Endodermal cell (in vitro differentiated cells): ENCODE data around the gene RAD52. TPM values are rescaled to one million over a fixed set of nuclear protein-coding genes. Genes with fewer than 3 reads are reported as not detected.

Experiments
- DNase-seq: peaks from one replicate; pipeline ENCODE4 v3.0.0-alpha.2; 2017
- H3K27ac ChIP-seq: 2 replicates; pipeline ENCODE4 v1.5.1; 2013; ENCODE audit warnings: mild to moderate bottlenecking, low read depth, low read length, moderate library complexity
- H3K27me3 ChIP-seq: 2 replicates; pipeline ENCODE4 v1.6.1; 2013; ENCODE audit warnings: mild to moderate bottlenecking, low read length, moderate library complexity; ENCODE audit not compliant: insufficient read depth, control insufficient read depth, poor library complexity, severe bottlenecking
- H3K36me3 ChIP-seq: 2 replicates; pipeline ENCODE4 v1.7.0; 2013; ENCODE audit warnings: mild to moderate bottlenecking, low read length, moderate library complexity; ENCODE audit not compliant: control insufficient read depth, insufficient read depth
- H3K4me1 ChIP-seq: one replicate; pipeline ENCODE4 v1.7.0; 2013; ENCODE audit warnings: low read length; ENCODE audit not compliant: control insufficient read depth, insufficient read depth
- H3K4me3 ChIP-seq: 2 replicates; pipeline ENCODE4 v1.5.1; 2013; ENCODE audit warnings: mild to moderate bottlenecking, low read length, moderate library complexity
- H3K9ac ChIP-seq: 2 replicates; pipeline ENCODE4 v1.6.1; 2013; ENCODE audit warnings: mild to moderate bottlenecking, low read length, moderate library complexity; ENCODE audit not compliant: poor library complexity, severe bottlenecking; ENCODE audit errors: extremely low read depth
- H3K9me3 ChIP-seq: 2 replicates; pipeline ENCODE4 v1.6.1; 2013; ENCODE audit warnings: mild to moderate bottlenecking, low read length, moderate library complexity; ENCODE audit not compliant: control insufficient read depth
- H3K27ac Mint-ChIP-seq: 2 replicates; pipeline ENCODE4 v1.8.0; 2020; ENCODE audit warnings: mixed read lengths
- H3K27me3 Mint-ChIP-seq: 2 replicates; pipeline ENCODE4 v1.8.0; 2021; ENCODE audit warnings: mild to moderate bottlenecking, mixed read lengths; ENCODE audit not compliant: insufficient read depth
- H3K36me3 Mint-ChIP-seq: 2 replicates; pipeline ENCODE4 v1.8.0; 2020; ENCODE audit warnings: low read depth, mixed read lengths
- H3K4me1 Mint-ChIP-seq: 2 replicates; pipeline ENCODE4 v1.8.0; 2020; ENCODE audit warnings: mixed read lengths
- H3K4me3 Mint-ChIP-seq: 2 replicates; pipeline ENCODE4 v1.8.0; 2020; ENCODE audit warnings: mild to moderate bottlenecking, moderate library complexity, mixed read lengths
- H3K9me3 Mint-ChIP-seq: 2 replicates; pipeline ENCODE4 v1.8.0; 2020; ENCODE audit warnings: mild to moderate bottlenecking, mixed read lengths
- WGBS, 2 experiments: methylation state at CpG; one replicate each; pipeline versions ENCODE4 v1.1.5 to v1.1.7; 2013; ENCODE audit warnings: missing lambda C conversion rate in 2 of 2, mixed read lengths in 1 of 2; ENCODE audit not compliant: insufficient coverage in 1 of 2, insufficient read length in 1 of 2; 5-methylcytosine and 5-hydroxymethylcytosine counted together
- total RNA-seq, 2 donors: library from RNA; stranded (reverse); fragmentation: NEBNext Ultra II Directional in 1 of 2; extraction: Animal tissue kit (Norgen Biotek cat#: 25700) in 1 of 2; gene quantifications; 2 replicates in 1 of 2; 3 replicates in 1 of 2; pipeline ENCODE4 v1.2.1, GENCODE V29; 2021
- TF ChIP-seq, protein P1 (sequence below): fragments of 200-600 bp; sonication (generic); conservative IDR thresholded peaks from 2 replicates; pipeline ENCODE4 v1.5.0; 2021; ENCODE audit warnings: antibody characterized with exemption, mild to moderate bottlenecking

The RAD52 gene
- total RNA-seq, 2 donors from 2014 or later: 24.3 to 35.1 TPM

- H3K27ac ChIP-seq: no peak overlapping the region
- H3K27me3 ChIP-seq: no peaks in the 10 kb centered on the region
- no peak for DNase-seq
- no peaks in the 10 kb centered on the region for H3K9me3 ChIP-seq
- 90 to 98% methylated on average over 4 of the region's 4 CpGs for WGBS, 2 experiments
- H3K27ac Mint-ChIP-seq: no peak overlapping the region
- H3K27me3 Mint-ChIP-seq: no peaks in the 10 kb centered on the region
- peaks cover 63% of the 10 kb centered on the region for H3K36me3 Mint-ChIP-seq
- no peak overlapping the region for H3K9ac ChIP-seq
- peaks cover 50% of the 10 kb centered on the region for H3K36me3 ChIP-seq
- no peaks in the 10 kb centered on the region for H3K4me1 ChIP-seq
- no peaks in the 10 kb centered on the region for H3K4me1 Mint-ChIP-seq
- no peaks in the 10 kb centered on the region for H3K9me3 Mint-ChIP-seq
- H3K4me3 ChIP-seq: no peak overlapping the region
- TF ChIP-seq, protein P1, sequence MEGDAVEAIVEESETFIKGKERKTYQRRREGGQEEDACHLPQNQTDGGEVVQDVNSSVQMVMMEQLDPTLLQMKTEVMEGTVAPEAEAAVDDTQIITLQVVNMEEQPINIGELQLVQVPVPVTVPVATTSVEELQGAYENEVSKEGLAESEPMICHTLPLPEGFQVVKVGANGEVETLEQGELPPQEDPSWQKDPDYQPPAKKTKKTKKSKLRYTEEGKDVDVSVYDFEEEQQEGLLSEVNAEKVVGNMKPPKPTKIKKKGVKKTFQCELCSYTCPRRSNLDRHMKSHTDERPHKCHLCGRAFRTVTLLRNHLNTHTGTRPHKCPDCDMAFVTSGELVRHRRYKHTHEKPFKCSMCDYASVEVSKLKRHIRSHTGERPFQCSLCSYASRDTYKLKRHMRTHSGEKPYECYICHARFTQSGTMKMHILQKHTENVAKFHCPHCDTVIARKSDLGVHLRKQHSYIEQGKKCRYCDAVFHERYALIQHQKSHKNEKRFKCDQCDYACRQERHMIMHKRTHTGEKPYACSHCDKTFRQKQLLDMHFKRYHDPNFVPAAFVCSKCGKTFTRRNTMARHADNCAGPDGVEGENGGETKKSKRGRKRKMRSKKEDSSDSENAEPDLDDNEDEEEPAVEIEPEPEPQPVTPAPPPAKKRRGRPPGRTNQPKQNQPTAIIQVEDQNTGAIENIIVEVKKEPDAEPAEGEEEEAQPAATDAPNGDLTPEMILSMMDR: no peak
- H3K4me3 Mint-ChIP-seq: no peak overlapping the region
Measured at GRCh38 chr12:931591-931990, 17.9 kb downstream of the RAD52 start.

DNA sequence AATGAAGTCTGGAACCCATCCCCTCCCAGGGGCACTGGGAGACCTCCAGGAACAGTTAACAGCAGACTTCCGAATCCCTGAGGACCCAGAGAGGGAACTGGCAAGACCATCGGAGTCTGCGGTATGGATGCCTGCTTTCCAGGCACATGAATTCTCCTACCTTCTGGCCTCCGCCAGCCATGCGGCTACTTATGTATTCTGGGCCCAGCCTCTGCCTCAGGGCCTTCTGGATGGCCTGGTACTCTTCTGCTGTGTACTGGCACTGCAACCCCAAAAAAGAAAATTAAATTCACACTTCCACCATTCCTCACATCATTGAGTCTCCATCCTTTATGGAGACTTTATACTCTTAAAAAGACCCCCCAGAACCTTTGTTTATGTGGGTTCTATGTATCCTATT, 18.4 kb downstream of the RAD52 start:
- Mint-ChIP-seq H3K9me3 (no peaks in the 10 kb centered on the region), H3K4me3 (no peak overlapping the region), H3K27me3 (no peaks in the 10 kb centered on the region), H3K36me3 (peaks cover 65% of the 10 kb centered on the region), H3K27ac (no peak overlapping the region), H3K4me1 (no peaks in the 10 kb centered on the region)
- peaks cover 52% of the 10 kb centered on the region for H3K36me3 ChIP-seq
- TF ChIP-seq, protein P1: no peak
- H3K9ac ChIP-seq: no peak overlapping the region
- H3K4me1 ChIP-seq: no peaks in the 10 kb centered on the region
- DNase-seq: no peak
- no peak overlapping the region for H3K27ac ChIP-seq
- WGBS, 2 experiments: 95 to 100% methylated on average over 4 to 5 of the region's 5 CpGs
- H3K27me3 ChIP-seq: no peaks in the 10 kb centered on the region
- no peaks in the 10 kb centered on the region for H3K9me3 ChIP-seq
- H3K4me3 ChIP-seq: no peak overlapping the region

DNA sequence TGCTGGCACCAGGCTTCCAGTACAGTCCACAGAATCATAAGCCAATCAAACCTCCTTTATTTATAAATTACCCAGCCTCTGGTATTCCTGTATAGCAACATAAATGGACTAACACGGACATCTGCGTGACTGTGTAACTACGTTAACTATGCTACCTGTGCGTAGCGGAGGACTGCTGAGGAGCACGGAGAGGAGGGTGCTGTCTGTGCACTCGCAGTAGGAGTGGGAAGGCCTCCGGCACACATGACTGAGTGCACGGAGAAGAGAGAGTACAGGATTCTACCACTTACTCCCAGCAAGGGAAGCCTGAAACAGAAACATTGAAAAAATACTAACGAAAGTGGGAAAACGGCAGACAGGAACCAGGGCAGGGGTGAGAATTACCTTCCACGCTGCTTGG, 22.9 kb downstream of the RAD52 start:
- H3K4me1 Mint-ChIP-seq: no peaks in the 10 kb centered on the region
- H3K27me3 Mint-ChIP-seq: no peaks in the 10 kb centered on the region
- Histone ChIP-seq H3K27me3 (no peaks in the 10 kb centered on the region), H3K27ac (no peak overlapping the region), H3K9ac (no peak overlapping the region), H3K9me3 (no peaks in the 10 kb centered on the region), H3K36me3 (peaks cover 61% of the 10 kb centered on the region), H3K4me1 (no peaks in the 10 kb centered on the region), H3K4me3 (no peak overlapping the region)
- H3K4me3 Mint-ChIP-seq: no peak overlapping the region
- TF ChIP-seq, protein P1: no peak
- no peak overlapping the region for H3K27ac Mint-ChIP-seq
- 87 to 90% methylated on average over 12 of the region's 12 CpGs for WGBS, 2 experiments
- no peak for DNase-seq
- no peaks in the 10 kb centered on the region for H3K9me3 Mint-ChIP-seq
- H3K36me3 Mint-ChIP-seq: peaks cover 86% of the 10 kb centered on the region
